GM12891 (cell line): ENCODE data around the gene C19orf73.

Experiments used
- PAX5 ChIP-seq: IDR thresholded peaks from 2 replicates; pipeline ENCODE4 v1.6.1; 2011; ENCODE audit warnings: low read length, moderate library complexity, mild to moderate bottlenecking; ENCODE audit not compliant: insufficient read depth, severe bottlenecking
- POLR2A ChIP-seq: IDR thresholded peaks from 2 replicates; pipeline ENCODE4 v1.6.1; 2011; ENCODE audit warnings: low read depth, low read length, control low read depth
- POLR2AphosphoS5 ChIP-seq: IDR thresholded peaks from 2 replicates; pipeline ENCODE4 v1.6.1; 2011; ENCODE audit warnings: low read depth, low read length, control low read depth
- POU2F2 ChIP-seq: IDR thresholded peaks from 2 replicates; pipeline ENCODE4 v1.6.1; 2011; ENCODE audit warnings: low read depth, mild to moderate bottlenecking, control low read depth, low read length, moderate library complexity
- SPI1 ChIP-seq: IDR thresholded peaks from 2 replicates; pipeline ENCODE4 v1.6.1; 2011; ENCODE audit warnings: low read depth, low read length, control low read depth
- TAF1 ChIP-seq: IDR thresholded peaks from 2 replicates; pipeline ENCODE4 v1.6.1; 2011; ENCODE audit warnings: low read depth, low read length, control low read depth

GRCh38 chr19:49148784-49149651 is 30.1 kb upstream of the C19orf73 start:
- TF ChIP-seq TAF1 (no peak), SPI1 (no peak), POLR2A (no peak), POLR2AphosphoS5 (no peak), PAX5 (no peak), POU2F2 (no peak)
